Fibroblast of lung (primary cell): Measurements from ENCODE around the gene EGR2. TPM values are rescaled to one million over a fixed set of nuclear protein-coding genes. Genes with fewer than 3 reads are reported as not detected.
A peak's percentile ranks its signal among the peaks of the same experiment; 100 is the strongest.

Experiments used
- DNase-seq, 2 donors: peaks; one replicate each; pipeline versions ENCODE4 v3.0.0 to v3.0.0-alpha.2; 2010; ENCODE audit warnings: low read depth in 2 of 2
- H2AFZ ChIP-seq: 2 replicates; pipeline ENCODE4 v1.5.1; 2012; ENCODE audit warnings: low read length, control low read depth, inconsistent platforms
- H3K27ac ChIP-seq: 2 replicates; pipeline ENCODE4 v1.5.1; 2011; ENCODE audit warnings: low read length, control low read depth; ENCODE audit not compliant: insufficient read depth
- H3K27me3 ChIP-seq: 2 replicates; pipeline ENCODE4 v1.5.1; 2011; ENCODE audit warnings: mild to moderate bottlenecking, low read length; ENCODE audit not compliant: control insufficient read depth, insufficient read depth
- H3K36me3 ChIP-seq: 2 replicates; pipeline ENCODE4 v1.5.1; 2011; ENCODE audit warnings: low read length; ENCODE audit not compliant: control insufficient read depth, insufficient read depth
- H3K4me1 ChIP-seq: 2 replicates; pipeline ENCODE4 v1.5.1; 2011; ENCODE audit warnings: low read length; ENCODE audit not compliant: control insufficient read depth, insufficient read depth; ENCODE audit errors: extremely low read depth
- H3K4me2 ChIP-seq: 2 replicates; pipeline ENCODE4 v1.5.1; 2011; ENCODE audit warnings: low read length, control low read depth; ENCODE audit not compliant: insufficient read depth; ENCODE audit errors: extremely low read depth
- H3K4me3 ChIP-seq, 4 experiments: fragments of 200-600 bp in 1 of 4; sonication (generic) in 1 of 4; replicated peaks in 1 of 4; 2 replicates each; pipeline ENCODE4 v1.5.1; 2011 to 2016; ENCODE audit warnings: low read length in 4 of 4, low read depth in 3 of 4, mild to moderate bottlenecking in 3 of 4, control low read depth in 2 of 4, inconsistent platforms in 1 of 4, mixed read lengths in 1 of 4; ENCODE audit not compliant: insufficient read depth in 1 of 4; ENCODE audit errors: control extremely low read depth in 1 of 4
- H3K79me2 ChIP-seq: 2 replicates; pipeline ENCODE4 v1.5.1; 2012; ENCODE audit warnings: mild to moderate bottlenecking, low read length, inconsistent platforms; ENCODE audit not compliant: control insufficient read depth, insufficient read depth
- H3K9ac ChIP-seq: 2 replicates; pipeline ENCODE4 v1.5.1; 2011; ENCODE audit warnings: mild to moderate bottlenecking, low read length, control low read depth; ENCODE audit not compliant: insufficient read depth
- H3K9me3 ChIP-seq: 2 replicates; pipeline ENCODE4 v1.5.1; 2012; ENCODE audit warnings: low read depth, low read length; ENCODE audit not compliant: control insufficient read depth, insufficient read depth
- H4K20me1 ChIP-seq: 2 replicates; pipeline ENCODE4 v1.5.1; 2011; ENCODE audit warnings: low read length; ENCODE audit not compliant: control insufficient read depth, insufficient read depth; ENCODE audit errors: extremely low read depth
- CTCF ChIP-seq, 2 donors: IDR thresholded peaks in 1 of 2; conservative IDR thresholded peaks in 1 of 2; 1 replicate in 1 of 2; 2 replicates in 1 of 2; pipeline ENCODE4 v1.5.1; 2011 to 2012; ENCODE audit warnings: low read length in 2 of 2, control low read depth in 1 of 2, inconsistent platforms in 1 of 2, low read depth in 1 of 2, mild to moderate bottlenecking in 1 of 2
- EZH2 ChIP-seq: IDR thresholded peaks from 2 replicates; pipeline ENCODE4 v1.5.1; 2012; ENCODE audit warnings: low read length, control low read depth, mild to moderate bottlenecking; ENCODE audit errors: missing control alignments
- polyA plus RNA-seq, 2 donors: library from polyadenylated mRNA; depleted of rRNA in 1 of 2; stranded (reverse) in 1 of 2; unstranded in 1 of 2; fragments of >200 nt; gene quantifications; 2 replicates each; pipeline ENCODE4 v1.2.1, GENCODE V29; 2011 to 2012; ENCODE audit warnings: missing spikeins in 1 of 2
- total RNA-seq: library from RNA; depleted of rRNA; stranded (reverse); fragments of >200 nt; gene quantifications from 2 replicates; pipeline ENCODE4 v1.2.1, GENCODE V29; 2014

EGR2 gene
- total and polyA plus RNA-seq, 2 donors (not counting 1 experiment from before 2014, with no cell fraction given), result 0.08 to 0.33 TPM

- no peaks in the 10 kb centered on the region for H3K4me1 ChIP-seq
- no peak overlapping the region for H3K4me3 ChIP-seq
- H3K27ac ChIP-seq, result no peak overlapping the region
- no peaks in the 10 kb centered on the region for H3K36me3 ChIP-seq
- H3K79me2 ChIP-seq, result no peaks in the 10 kb centered on the region
- TF ChIP-seq EZH2 (no peak), CTCF (conservative IDR thresholded peaks at IDR 0.05 in 1 of 2, IDR thresholded peaks at IDR 0.05 in 1 of 2; ENCODE audit: low read depth in 1 of 2, low read length in 2 of 2) (no peak)
- no peaks in the 10 kb centered on the region for H3K27me3 ChIP-seq
- no peaks in the 10 kb centered on the region for H4K20me1 ChIP-seq
- no peaks in the 10 kb centered on the region for H3K9me3 ChIP-seq
- DNase-seq, result no peak
- no peak overlapping the region for H2AFZ ChIP-seq
- no peak overlapping the region for H3K9ac ChIP-seq
- no peak overlapping the region for H3K4me2 ChIP-seq
Measured at GRCh38 chr10:62850646-62851045, 34.5 kb upstream of the EGR2 start.

GRCh38 chr10:62847433-62847832 lies 31.3 kb upstream of the EGR2 start:
- Histone ChIP-seq H3K36me3 (no peaks in the 10 kb centered on the region), H3K27me3 (peaks cover 2% of the 10 kb centered on the region)

GRCh38 chr10:62844280-62845011 lies 28.3 kb upstream of the EGR2 start:
- Histone ChIP-seq H3K27me3 (peaks cover 2% of the 10 kb centered on the region), H2AFZ (no peak overlapping the region), H3K4me3 (no peak overlapping the region), H3K9me3 (no peaks in the 10 kb centered on the region), H3K4me1 (no peaks in the 10 kb centered on the region), H3K4me2 (no peak overlapping the region), H3K9ac (no peak overlapping the region), H4K20me1 (no peaks in the 10 kb centered on the region), H3K36me3 (no peaks in the 10 kb centered on the region), H3K79me2 (no peaks in the 10 kb centered on the region), H3K27ac (no peak overlapping the region)
- TF ChIP-seq CTCF (conservative IDR thresholded peaks at IDR 0.05 in 1 of 2, IDR thresholded peaks at IDR 0.05 in 1 of 2; ENCODE audit: low read depth in 1 of 2, low read length in 2 of 2) (no peak), EZH2 (no peak)
- DNase-seq, result peak in 1 of 2 donors; percentile 20

More at GRCh38 chr10:62847433-62847832, 31.3 kb upstream of the EGR2 start:
- Histone ChIP-seq H4K20me1 (no peaks in the 10 kb centered on the region), H2AFZ (no peak overlapping the region), H3K27ac (no peak overlapping the region), H3K9me3 (no peaks in the 10 kb centered on the region), H3K9ac (no peak overlapping the region), H3K79me2 (no peaks in the 10 kb centered on the region), H3K4me3 (no peak overlapping the region), H3K4me1 (no peaks in the 10 kb centered on the region), H3K4me2 (no peak overlapping the region)
- TF ChIP-seq EZH2 (no peak), CTCF (conservative IDR thresholded peaks at IDR 0.05 in 1 of 2, IDR thresholded peaks at IDR 0.05 in 1 of 2; ENCODE audit: low read depth in 1 of 2, low read length in 2 of 2) (no peak)
- DNase-seq, result no peak
